GM12878 (cell line): Measurements from ENCODE around the gene CLCN7. TPM values are rescaled to one million over a fixed set of nuclear protein-coding genes. Genes with fewer than 3 reads are reported as not detected.

Experiments used
- ATAC-seq: fragments of 200-7000 bp; cut with Tn5 transposase; 3 replicates; pipeline ENCODE4 v1.9.1; 2020; ENCODE audit warnings: mild to moderate bottlenecking, moderate library complexity
- BruUV-seq: library from RNA; stranded (reverse); fragments of 400-500 nt; replicated peaks from 2 replicates; lab custom pipeline; 2021; lab: Mats Ljungman, UMichigan
- CTCF ChIA-PET: fragments of 300-600 bp; sonication (Branson Sonifier 250); formaldehyde crosslinking; extraction: SDS; loops from one replicate; lab custom pipeline; 2021; ENCODE audit warnings: inconsistent platforms; lab: Yijun Ruan, JAX
- POLR2A ChIA-PET: fragments of 350-600 bp; formaldehyde crosslinking; extraction: SDS; loops from one replicate; lab custom pipeline; 2021; ENCODE audit warnings: inconsistent platforms; lab: Charles Lee
- RAD21 ChIA-PET: fragments of 300-600 bp; sonication (Branson Sonifier 250); formaldehyde crosslinking; loops from one replicate; lab custom pipeline; 2023; ENCODE audit warnings: antibody characterized with exemption; ENCODE audit not compliant: unreplicated experiment; lab: Charles Lee
- SMC1A ChIA-PET: fragments of 300-600 bp; sonication (Branson Sonifier 250); formaldehyde crosslinking; loops from one replicate; lab custom pipeline; 2023; ENCODE audit not compliant: unreplicated experiment, uncharacterized antibody; lab: Charles Lee
- DNase-seq: peaks from one replicate; pipeline ENCODE4 v3.0.0-alpha.2; 2011; ENCODE audit warnings: low read depth, low spot score
- FAIRE-seq: peaks from 3 replicates; lab custom pipeline; 2011; peaks lifted over from hg19 to GRCh38; lab: Jason Lieb, UNC
- H2AFZ ChIP-seq: 2 replicates; pipeline ENCODE4 v1.6.0; 2011; ENCODE audit warnings: low read depth, low read length, control low read depth; ENCODE audit not compliant: control insufficient read depth
- H3K27ac ChIP-seq: 2 replicates; pipeline ENCODE4 v1.5.1; 2011; ENCODE audit warnings: control low read depth; ENCODE audit not compliant: control insufficient read depth, insufficient read depth
- H3K27me3 ChIP-seq, 2 experiments: replicated peaks in 1 of 2; 2 replicates each; pipeline versions ENCODE4 v1.6.0 to v1.6.1; 2011; ENCODE audit warnings: low read length in 1 of 2; ENCODE audit not compliant: control insufficient read depth in 2 of 2, insufficient read depth in 2 of 2
- H3K36me3 ChIP-seq, 2 experiments: 2 replicates each; pipeline ENCODE4 v1.5.1; 2011; ENCODE audit warnings: low read length in 1 of 2; ENCODE audit not compliant: control insufficient read depth in 2 of 2, insufficient read depth in 2 of 2
- H3K4me1 ChIP-seq: 2 replicates; pipeline ENCODE4 v1.6.1; 2011; ENCODE audit warnings: mild to moderate bottlenecking, low read length, moderate library complexity, mixed read lengths; ENCODE audit not compliant: control insufficient read depth, insufficient read depth
- H3K4me2 ChIP-seq: 2 replicates; pipeline ENCODE4 v1.6.0; 2011; ENCODE audit warnings: control low read depth; ENCODE audit not compliant: control insufficient read depth, insufficient read depth
- H3K4me3 ChIP-seq: fragments of 200-600 bp; sonication (generic); 2 replicates; pipeline ENCODE4 v1.5.1; 2016
- H3K79me2 ChIP-seq: 2 replicates; pipeline ENCODE4 v1.6.0; 2011; ENCODE audit warnings: low read length; ENCODE audit not compliant: control insufficient read depth, insufficient read depth
- H3K9ac ChIP-seq: 2 replicates; pipeline ENCODE4 v1.8.0; 2011; ENCODE audit warnings: low read length, control low read depth, mixed read lengths; ENCODE audit not compliant: control insufficient read depth, insufficient read depth
- H3K9me3 ChIP-seq: replicated peaks from 3 replicates; pipeline ENCODE4 v1.5.1; 2011; ENCODE audit warnings: mild to moderate bottlenecking, low read length; ENCODE audit not compliant: control insufficient read depth, insufficient read depth
- H4K20me1 ChIP-seq: 2 replicates; pipeline ENCODE4 v1.6.0; 2011; ENCODE audit not compliant: control insufficient read depth, insufficient read depth
- ATF7 ChIP-seq: fragments of 450-650 bp; IDR thresholded peaks from 2 replicates; pipeline ENCODE4 v1.6.1; 2016; ENCODE audit warnings: low read depth, mild to moderate bottlenecking
- CHD1 ChIP-seq: IDR thresholded peaks from 2 replicates; pipeline ENCODE4 v1.6.1; 2012; ENCODE audit warnings: low read depth, low read length, improper control_type of control experiment
- GATAD2B ChIP-seq: fragments of 450-650 bp; conservative IDR thresholded peaks from 2 replicates; pipeline ENCODE4 v1.6.1; 2017; ENCODE audit warnings: low read depth, mild to moderate bottlenecking, moderate library complexity
- HDAC2 ChIP-seq: fragments of 200-600 bp; sonication (generic); IDR thresholded peaks from 2 replicates; pipeline ENCODE4 v1.6.1; 2017
- STAT1 ChIP-seq: fragments of 450-650 bp; conservative IDR thresholded peaks from 2 replicates; pipeline ENCODE4 v1.6.1; 2014; ENCODE audit warnings: antibody characterized with exemption, mild to moderate bottlenecking
- ZBTB4 ChIP-seq: fragments of 450-650 bp; formaldehyde crosslinking; IDR thresholded peaks from 2 replicates; pipeline ENCODE4 v1.4.0; 2022; ENCODE audit warnings: mild to moderate bottlenecking, moderate library complexity
- WGBS: methylation state at CpG from one replicate; pipeline ENCODE4 v1.1.6; 2016; ENCODE audit warnings: low lambda C conversion rate; ENCODE audit not compliant: insufficient replicate concordance, insufficient coverage; ENCODE audit errors: missing lambda C conversion rate; 5-methylcytosine and 5-hydroxymethylcytosine counted together
- in situ Hi-C: fragments of 300-500 bp; cut with MboI; formaldehyde crosslinking; loops from 9 replicates; pipeline ENCODE4 v1.14.3; 2018; ENCODE audit warnings: mixed read lengths
- intact Hi-C: fragments of 100-400 bp; cut with micrococcal nuclease; formaldehyde crosslinking; loops from one replicate; pipeline ENCODE4 v1.14.2; 2022; ENCODE audit not compliant: unreplicated experiment
- polyA plus RNA-seq, 11 experiments: library from polyadenylated mRNA; depleted of rRNA in 4 of 11; unstranded in 6 of 11; stranded (reverse) in 5 of 11; fragments of >200 nt; fragmentation: Nextera tagmentation in 4 of 11; fragmentation: Illumina TruSeq in 1 of 11; extraction: Ambion mirVana in 4 of 11; extraction: Trizol in 1 of 11; gene quantifications; 1 replicate in 1 of 11; 2 replicates in 10 of 11; pipeline versions ENCODE4 v1.2.1 to v1.2.3, GENCODE V29; 2011 to 2016; ENCODE audit warnings: inconsistent platforms in 2 of 11, missing spikeins in 2 of 11, low read depth in 1 of 11
- total RNA-seq, 4 experiments: library from RNA; depleted of rRNA in 3 of 4; stranded (reverse); fragments of >200 nt in 3 of 4; fragmentation: Illumina TruSeq in 1 of 4; extraction: Trizol in 1 of 4; gene quantifications; 2 replicates each; pipeline versions ENCODE4 v1.2.1 to v1.2.3, GENCODE V29; 2013 to 2021
- TF ChIP-seq, protein P1 (sequence below): fragments of 150-350 bp; IDR thresholded peaks from 2 replicates; pipeline ENCODE4 v1.6.1; 2016; ENCODE audit warnings: low read depth, low read length
- TF ChIP-seq, protein P2 (sequence below): IDR thresholded peaks from 2 replicates; pipeline ENCODE4 v1.6.1; 2011; ENCODE audit warnings: borderline replicate concordance, low read depth, mild to moderate bottlenecking, moderate library complexity, mixed read lengths, low read length; ENCODE audit not compliant: insufficient read depth; ENCODE audit errors: extremely low read length

Gene CLCN7
- total and polyA plus RNA-seq, 10 of the 15 experiments (the other 5 are each of a cell fraction or from before 2014, with no cell fraction given), result 0.04 to 62.5 (median 19.9) TPM

DNA sequence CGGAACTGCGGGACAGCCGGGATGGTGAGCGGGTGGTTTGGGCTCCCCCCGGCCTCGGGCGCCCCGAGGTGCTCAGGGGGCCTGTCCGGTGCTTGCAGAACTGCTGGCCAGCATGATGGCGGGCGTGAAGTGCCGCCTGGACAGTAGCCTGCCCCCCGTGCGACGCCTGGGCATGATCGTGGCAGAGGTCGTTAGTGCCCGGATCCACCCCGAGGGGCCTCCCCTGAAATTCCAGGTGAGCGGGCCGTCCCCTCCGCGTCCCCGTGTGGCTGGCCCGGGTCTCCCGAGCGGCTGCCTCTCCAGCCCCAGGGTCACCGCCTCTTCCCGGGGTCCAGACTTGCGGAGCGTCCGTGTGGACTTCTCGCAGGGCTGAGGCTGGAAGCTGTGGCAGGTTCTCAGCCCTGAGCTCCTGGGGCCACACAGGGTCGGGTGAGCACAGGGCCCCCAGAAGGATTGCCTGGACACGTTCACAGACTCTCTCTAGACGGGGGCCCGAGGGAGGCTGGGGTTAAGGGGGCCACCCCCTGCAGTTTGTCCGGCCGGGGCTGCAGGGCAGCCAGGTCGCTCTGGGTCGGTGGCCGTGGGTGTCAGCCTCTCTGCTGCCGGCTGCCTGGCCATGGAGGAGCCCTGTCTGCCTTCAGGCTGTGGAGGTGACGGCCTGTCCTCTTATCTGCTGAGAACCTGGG is 25.8 kb upstream of the CLCN7 start (continued):
- TF ChIP-seq ZBTB4 (CRISPR knock-in tag), result no peak

DNA sequence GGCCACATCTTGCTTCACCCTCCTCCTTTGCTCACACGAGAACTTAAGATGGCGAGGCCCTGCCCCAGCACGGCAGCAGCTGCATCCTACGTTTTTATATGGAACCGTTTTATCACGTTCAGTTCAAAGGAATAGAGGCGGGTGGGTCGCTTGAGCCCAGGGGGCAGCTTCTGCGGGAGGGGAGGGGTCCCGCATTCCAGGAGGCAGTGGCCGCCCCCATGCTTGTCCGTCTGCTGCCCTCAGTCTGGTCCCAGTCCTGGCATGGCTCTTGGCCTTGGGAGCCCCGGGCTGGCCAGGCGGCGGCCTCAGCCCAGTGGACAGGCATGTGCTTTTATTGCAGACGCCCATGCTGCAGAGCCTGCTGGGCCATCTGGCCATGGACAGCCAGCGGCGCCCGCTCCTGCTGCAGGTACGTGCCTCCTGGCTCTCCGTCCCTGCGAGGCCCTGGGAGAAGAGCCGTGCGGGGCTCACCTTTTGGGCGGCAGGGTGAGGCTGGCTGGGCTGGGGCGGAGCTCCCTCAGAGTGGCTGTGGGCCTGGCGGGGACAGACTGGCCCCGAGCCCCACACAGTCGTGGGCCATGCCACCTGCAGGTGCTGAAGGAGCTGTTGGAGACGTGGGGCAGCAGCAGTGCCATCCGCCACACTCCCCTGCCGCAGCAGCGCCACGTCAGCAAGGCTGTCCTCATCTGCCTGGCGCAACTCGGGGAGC is 25.1 kb upstream of the CLCN7 start:
- TF ChIP-seq CHD1 (no peak), GATAD2B (no peak), ATF7 (no peak), STAT1 (no peak), HDAC2 (no peak)
- TF ChIP-seq, protein P1, sequence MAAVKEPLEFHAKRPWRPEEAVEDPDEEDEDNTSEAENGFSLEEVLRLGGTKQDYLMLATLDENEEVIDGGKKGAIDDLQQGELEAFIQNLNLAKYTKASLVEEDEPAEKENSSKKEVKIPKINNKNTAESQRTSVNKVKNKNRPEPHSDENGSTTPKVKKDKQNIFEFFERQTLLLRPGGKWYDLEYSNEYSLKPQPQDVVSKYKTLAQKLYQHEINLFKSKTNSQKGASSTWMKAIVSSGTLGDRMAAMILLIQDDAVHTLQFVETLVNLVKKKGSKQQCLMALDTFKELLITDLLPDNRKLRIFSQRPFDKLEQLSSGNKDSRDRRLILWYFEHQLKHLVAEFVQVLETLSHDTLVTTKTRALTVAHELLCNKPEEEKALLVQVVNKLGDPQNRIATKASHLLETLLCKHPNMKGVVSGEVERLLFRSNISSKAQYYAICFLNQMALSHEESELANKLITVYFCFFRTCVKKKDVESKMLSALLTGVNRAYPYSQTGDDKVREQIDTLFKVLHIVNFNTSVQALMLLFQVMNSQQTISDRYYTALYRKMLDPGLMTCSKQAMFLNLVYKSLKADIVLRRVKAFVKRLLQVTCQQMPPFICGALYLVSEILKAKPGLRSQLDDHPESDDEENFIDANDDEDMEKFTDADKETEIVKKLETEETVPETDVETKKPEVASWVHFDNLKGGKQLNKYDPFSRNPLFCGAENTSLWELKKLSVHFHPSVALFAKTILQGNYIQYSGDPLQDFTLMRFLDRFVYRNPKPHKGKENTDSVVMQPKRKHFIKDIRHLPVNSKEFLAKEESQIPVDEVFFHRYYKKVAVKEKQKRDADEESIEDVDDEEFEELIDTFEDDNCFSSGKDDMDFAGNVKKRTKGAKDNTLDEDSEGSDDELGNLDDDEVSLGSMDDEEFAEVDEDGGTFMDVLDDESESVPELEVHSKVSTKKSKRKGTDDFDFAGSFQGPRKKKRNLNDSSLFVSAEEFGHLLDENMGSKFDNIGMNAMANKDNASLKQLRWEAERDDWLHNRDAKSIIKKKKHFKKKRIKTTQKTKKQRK, result no peak
- TF ChIP-seq, protein P2, sequence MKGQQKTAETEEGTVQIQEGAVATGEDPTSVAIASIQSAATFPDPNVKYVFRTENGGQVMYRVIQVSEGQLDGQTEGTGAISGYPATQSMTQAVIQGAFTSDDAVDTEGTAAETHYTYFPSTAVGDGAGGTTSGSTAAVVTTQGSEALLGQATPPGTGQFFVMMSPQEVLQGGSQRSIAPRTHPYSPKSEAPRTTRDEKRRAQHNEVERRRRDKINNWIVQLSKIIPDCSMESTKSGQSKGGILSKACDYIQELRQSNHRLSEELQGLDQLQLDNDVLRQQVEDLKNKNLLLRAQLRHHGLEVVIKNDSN, result no peak
- Histone ChIP-seq H3K9ac (no peak overlapping the region), H3K4me3 (no peak overlapping the region), H3K27me3 (no peaks in the 10 kb centered on the region), H3K9me3 (no peaks in the 10 kb centered on the region), H3K79me2 (no peaks in the 10 kb centered on the region; the same call in 1 of the 2 replicates), H3K4me2 (no peak overlapping the region), H3K36me3 (peaks cover 7 to 19% of the 10 kb centered on the region in 2 experiments; a peak in 3 of 4 replicates), H3K4me1 (no peaks in the 10 kb centered on the region), H2AFZ (no peak overlapping the region), H3K27ac (no peak overlapping the region), H4K20me1 (no peaks in the 10 kb centered on the region)
- ATAC-seq, result no peak
- 94% methylated on average over 36 of the region's 36 CpGs for WGBS
- FAIRE-seq, result no peak
- ChIA-PET CTCF (no interaction called here), SMC1A (no interaction called here), POLR2A (no interaction called here), RAD21 (no interaction called here)
- no TSS peak for BruUV-seq
- no peak for DNase-seq
- intact Hi-C loops, result no loop called here
- in situ Hi-C loops, result no loop called here
